GM19023 (cell line): ENCODE data around the gene SAMM50.
A peak's percentile ranks its signal among the peaks of the same experiment; 100 is the strongest.
"Not testable (repeated sequence)": the region's sequence is repeated elsewhere in the genome, so short reads cannot be mapped to it uniquely, and the experiment has no call there.

Source experiments
- ATAC-seq: cut with Tn5 transposase; IDR thresholded peaks from one replicate; pipeline ENCODE4 v1.9.1; 2021; ENCODE audit warnings: mild to moderate bottlenecking, moderate library complexity; ENCODE audit not compliant: unreplicated experiment

SAMM50 gene

DNA sequence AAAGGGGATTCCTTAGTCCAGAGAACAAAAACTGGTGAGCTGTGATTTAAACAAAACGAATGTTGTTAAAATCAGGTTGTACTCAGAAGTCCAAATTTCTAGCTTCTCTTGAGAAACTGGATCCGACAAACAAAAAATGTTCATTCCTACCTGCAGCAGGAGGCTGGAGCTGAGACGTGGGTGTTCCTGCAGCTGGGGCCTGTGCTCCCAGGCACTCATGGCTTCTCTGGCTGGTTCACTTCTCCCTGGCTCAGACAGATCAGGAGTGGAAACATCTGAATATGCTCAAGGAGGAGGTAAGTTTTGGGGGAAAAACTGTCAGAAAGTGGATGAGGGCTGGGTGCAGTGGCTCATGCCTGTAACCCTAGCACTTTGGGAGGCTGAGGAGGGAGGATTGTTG lies 44.1 kb downstream of the SAMM50 start:
- no peak for ATAC-seq

DNA sequence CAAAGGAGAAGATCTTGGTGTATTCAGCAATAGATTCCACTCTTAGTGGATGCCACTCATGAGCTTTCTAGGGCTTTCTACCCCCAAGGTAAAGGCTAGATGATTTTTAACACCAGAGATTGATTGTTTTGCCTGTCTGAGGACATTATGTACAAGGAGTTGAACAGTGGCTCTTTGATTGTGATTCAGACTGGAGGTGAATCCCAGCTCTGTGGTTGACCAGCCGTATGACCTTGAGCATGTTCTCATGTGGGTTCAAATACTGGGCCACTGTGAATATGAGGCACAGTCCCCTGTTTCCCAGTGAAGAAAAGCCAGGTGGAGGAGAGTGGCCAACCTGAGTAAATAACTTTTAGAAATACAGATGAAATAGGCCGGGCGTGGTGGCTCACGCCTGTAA lies 44.9 kb downstream of the SAMM50 start:
- no peak for ATAC-seq

DNA sequence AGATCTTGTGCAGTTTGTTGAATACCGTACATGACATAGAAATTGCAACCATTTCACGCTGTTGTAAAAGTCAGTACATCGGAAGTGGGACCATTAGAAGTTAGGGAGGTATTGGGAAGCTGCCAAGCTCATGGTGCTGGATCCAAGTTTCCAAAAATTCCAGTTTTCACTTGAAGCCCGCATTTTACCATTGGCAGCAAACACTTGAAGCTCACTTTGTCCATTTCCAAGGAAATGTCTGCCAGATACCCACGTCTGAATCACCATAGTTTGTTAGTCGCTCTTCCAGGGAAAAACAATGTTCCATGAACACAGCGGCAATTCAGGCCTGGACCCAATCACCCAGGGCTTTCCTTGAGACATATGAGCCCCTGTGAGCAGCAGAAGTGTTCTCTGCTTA lies 46.3 kb downstream of the SAMM50 start:
- ATAC-seq, result no peak

DNA sequence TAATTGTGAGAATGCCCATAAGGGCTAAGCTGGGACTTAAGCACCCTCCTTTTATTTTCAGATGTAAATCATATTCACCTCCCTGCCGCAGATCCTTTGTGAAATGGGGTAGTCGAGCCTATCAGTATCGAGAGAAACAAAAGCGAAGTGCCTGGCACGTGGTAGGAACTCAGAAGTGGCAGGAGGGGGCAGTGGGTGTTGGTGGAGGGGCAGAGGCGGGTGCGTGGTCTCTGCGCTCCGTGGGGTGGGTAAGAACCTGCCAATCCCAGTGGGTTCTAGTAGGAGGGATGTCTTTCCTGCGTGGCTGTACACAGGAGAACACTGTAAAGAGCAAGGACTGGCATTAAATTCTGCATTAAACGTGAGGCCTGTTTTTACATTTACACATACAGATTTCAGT lies 47.1 kb downstream of the SAMM50 start:
- ATAC-seq, result no peak

DNA sequence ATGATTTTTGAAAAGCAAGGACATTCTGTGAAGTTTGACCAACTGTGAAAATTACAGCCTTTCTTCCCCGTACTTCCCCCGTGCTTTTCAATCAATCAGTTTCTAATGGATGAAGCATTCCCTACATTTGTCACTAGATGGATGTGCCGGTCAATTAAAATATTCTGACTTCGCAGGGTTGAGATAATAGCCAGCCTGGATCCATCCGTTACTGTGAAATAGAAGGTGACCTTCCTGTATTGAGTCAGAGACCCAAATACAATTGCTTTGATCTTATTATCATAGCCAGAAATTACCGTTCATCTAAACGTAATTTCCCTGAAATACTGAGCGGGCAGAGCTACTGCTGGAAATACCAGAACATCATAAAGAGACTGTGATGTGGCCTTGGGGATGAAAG lies 47.8 kb downstream of the SAMM50 start:
- ATAC-seq, result no peak

DNA sequence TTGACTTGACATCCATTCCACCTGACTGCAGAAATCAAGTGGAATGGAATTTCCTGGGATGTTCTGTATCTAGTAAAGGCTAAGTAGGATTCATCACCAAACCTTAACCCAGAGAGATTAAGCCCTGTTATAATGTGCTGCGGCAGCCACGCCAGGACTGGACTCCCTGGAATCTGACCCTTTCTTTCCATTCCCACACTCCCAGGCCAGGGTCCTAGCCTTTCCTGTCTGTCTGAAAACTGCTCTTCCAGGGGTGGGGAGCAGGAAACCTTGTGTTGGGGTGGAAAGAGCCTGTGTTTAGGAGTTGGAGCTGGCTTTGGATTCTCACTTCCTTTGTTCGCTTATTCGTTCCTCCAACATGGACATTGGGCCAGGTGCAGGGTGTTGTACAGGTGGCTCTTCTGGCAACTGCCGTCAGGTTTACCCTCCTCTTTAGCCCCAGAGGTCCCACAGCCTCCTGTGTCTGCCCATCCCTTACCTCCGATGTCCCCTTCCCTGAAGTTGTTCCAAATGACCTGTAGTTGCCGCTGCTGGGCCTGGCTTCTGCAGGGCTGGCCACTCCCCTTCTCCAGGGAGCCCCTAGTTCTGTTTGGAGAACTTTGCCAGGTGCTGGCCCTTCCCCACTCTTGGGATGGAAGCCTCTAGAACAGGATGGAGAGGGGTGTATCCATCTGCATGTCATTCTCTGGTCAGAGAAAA lies 48.3 kb downstream of the SAMM50 start:
- ATAC-seq, result no peak

DNA sequence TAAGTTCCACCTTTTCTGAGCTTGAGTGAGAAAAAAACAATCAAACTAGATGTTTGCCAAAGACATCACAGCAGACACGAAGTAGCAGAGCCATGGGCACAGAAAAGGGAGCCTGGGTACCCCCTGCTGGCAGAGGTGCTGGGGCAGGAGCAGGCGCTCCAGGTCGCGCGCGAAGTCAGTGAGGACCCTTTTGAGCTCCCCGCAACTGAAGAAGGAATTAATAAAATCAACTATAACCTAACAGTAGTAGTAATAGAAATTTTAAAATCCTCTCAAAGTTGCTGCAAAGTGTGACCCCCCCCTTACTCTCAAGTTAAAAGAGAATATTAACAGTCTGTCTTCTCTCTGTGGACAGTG lies 48.8 kb downstream of the SAMM50 start:
- no peak for ATAC-seq

DNA sequence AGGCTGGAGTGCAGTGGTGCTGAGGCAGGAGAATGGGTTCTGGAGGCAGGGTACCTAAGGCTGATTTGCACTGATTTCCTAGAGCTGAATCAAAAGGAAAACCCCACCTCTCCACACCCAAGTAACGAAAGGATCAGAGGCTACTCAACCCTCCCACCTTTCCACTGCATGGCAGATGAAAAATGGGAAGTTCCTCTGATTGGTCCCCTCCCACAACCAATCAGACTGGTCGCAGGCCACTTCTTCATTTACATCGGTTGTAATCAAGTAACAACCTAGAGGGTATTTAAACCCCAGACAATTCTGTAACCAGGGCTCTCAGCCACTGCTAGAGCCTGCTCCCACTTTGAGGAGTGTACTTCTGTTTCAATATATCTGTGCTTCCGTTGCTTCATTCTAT lies 50.3 kb downstream of the SAMM50 start:
- ATAC-seq, result no peak

DNA sequence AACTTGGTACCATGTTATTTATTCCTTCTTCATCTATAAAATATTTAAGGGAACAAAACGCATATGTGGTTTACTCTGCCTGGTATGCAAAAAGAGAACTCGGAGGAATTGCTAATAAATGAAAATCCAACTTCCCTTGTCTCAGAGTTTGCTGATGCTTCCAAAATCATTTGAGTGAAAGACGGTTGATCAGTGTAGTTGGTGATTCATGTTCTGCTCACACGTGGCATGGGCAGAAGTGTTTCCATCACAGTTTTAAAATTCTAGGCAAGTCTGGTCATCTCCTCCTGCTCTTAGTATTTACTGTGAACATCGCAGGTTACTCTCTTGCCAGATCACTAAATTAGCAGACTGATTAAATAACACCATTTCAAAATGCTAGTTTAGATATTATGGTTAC lies 56.9 kb downstream of the SAMM50 start:
- ATAC-seq, result no peak

DNA sequence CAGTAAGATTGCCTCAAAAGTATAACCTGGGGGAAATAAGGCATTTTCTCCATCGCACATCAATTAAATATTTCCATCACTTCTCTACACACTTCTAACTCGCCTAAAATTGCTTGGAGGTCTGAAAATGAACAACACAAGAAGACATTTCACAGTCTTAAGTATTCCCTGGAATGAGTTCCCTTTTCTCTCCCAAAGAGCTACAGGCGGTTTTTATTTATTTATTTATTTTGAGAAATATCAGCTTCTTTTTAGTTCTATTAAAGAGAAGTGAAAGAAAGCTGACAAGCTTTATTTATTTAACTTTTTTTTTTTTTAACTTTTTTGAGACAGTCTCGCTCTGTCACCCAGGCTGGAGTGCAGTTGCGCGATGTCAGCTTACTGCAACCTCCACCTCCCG lies 57.3 kb downstream of the SAMM50 start:
- ATAC-seq, result no peak

DNA sequence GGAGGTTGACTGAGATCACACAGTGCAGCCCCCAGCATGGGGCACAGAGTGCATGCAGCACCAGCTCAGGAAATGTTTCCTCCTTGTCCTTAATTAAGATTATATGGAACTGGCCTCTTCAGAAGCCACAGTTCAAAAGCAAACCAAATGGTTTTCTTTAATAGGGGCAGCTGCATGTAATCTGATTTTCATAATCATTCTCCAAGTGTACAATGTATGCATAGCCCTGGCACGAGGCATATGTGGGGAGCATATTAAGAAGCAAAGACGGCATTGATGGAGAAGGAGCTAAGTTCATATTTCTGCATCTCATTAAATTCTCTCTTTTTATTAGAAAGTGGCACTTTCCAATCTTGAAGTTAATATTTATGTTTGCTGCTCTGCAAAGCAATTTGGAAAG lies 59.0 kb downstream of the SAMM50 start:
- no peak for ATAC-seq

DNA sequence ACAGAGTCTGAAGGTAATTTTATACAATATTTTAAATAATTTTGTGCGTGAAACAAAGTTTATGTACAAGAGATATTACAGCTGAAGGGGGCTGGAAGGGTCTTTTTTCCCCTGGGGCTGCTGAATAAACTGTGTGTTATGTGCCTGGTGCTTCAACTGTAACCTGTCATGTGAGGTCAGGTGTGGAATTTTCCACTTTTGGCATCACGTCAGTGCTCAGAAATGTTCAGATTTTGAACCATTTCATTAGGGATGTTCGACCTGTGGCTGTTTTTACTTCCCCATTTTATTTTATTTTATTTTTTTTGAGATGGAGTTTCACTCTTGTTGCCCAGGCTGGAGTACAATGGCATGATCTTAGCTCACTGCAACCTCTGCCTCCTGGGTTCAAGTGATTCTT lies 61.3 kb downstream of the SAMM50 start:
- ATAC-seq, result not testable (repeated sequence)

DNA sequence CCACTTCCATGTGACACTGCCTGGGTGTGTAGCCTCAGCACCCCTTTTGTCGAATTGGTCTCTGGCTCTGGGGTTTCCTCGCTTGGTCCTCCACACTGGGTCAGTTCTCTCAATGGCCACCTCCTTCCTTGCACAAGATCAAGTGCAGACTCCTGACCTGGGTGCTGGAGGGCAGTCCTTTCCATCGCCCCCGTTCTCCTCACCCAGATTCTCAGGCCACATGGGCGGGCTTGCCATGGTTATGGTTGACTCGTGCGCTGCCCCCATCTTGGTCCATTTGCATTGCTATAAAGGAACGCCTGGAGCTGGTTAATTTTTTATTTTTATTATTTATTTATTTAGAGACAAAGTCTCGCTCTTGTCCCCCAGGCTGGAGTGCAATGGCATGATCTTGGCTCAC lies 63.4 kb downstream of the SAMM50 start:
- ATAC-seq, result no peak

DNA sequence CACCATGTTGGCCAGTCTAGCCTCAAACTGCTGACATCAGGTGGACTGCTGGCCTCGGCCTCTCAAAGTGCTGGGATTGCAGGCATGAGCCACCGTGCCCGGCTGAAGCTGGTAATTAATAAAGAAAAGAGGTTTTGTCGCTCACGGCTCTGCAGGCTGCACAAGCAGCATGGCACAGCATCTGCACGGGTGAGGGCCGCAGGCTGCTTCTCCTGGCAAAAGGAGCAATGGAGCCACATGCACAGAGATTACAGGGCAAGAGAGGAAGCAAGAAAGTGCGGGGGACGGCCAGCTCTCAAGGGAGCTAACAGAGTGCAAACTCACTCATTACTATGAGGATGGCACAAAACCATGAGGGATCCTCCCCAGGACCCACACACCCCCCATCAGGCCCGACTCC lies 64.2 kb downstream of the SAMM50 start:
- ATAC-seq, result no peak

DNA sequence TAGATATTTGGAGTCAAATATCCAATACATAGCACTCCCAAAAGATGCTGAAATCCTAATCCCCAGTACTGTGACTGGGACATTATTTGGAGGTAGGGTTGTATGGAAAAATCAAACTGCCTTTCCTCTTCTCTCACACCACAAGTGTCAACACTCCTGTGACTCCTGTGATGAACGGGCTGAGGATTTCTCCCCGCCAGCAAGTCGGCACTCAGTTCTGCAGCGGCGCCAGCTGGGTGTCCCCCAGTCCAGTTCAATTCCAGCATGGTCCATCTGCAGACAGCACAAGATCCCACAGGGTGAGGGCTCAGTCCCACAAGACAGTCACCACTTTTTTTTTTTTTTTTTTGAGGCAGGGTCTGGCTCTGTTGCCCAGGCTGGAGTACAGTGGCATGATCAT lies 64.6 kb downstream of the SAMM50 start:
- no peak for ATAC-seq

DNA sequence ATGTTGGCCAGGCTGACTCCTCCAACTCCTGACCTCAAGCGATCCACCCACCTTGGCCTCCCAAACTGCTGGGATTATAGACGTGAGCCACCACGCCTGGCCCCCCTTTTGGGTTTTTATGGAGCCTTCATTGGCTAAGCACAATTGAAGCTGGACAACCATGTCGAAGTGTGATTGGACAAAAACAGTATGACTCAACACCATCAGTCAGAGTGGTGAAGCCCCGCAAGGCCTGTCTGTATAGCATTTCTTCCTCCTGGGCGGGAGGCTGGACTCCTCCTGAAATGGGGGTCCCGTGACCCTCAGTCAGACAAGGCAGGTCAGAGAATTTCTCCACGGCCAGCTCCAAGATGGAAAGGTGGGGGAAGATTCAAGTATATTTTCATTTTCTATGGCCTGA lies 65.7 kb downstream of the SAMM50 start:
- no peak for ATAC-seq

DNA sequence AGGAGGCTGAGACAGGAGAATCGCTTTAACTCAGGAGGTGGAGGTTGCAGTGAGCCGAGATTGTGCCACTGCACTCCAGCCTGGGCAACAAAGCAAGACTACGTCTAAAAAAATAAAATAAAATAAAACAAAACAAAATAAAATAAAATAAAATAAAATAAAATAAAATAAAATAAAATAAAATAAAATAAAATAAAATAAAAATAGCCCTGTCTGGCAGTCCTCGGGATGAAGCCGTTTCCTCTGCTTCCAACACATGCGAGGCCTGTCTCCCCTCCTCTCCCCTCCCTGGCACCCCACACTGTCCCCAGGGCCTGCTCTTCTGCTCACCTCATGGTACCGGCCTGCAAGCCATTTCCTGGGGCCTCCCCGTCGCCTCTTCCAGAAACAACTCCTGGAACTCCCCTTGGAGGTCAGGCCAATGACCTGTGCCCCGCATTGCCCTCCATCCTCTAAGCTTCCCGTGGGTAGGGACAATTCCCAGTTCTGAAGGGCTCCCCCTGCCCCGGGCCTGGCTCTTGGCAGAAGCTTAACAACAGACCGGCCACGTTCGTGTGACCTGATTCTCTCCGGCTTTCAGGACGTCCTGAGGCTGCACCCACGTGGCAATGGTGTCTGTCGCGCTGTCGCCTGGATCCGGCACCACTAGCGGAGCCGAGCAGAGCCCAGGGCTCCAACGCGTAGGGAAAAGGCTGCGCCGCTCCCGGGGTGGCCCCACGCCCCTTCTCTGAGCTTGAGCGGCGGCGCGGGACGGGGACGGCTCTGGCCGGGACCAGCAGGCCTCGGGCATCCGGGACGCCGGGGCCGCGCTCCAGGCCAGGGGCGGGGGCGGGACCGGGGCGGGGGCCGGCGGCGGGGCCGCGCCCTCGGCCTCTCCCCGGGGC lies 68.4 kb downstream of the SAMM50 start:
- ATAC-seq, result no peak

DNA sequence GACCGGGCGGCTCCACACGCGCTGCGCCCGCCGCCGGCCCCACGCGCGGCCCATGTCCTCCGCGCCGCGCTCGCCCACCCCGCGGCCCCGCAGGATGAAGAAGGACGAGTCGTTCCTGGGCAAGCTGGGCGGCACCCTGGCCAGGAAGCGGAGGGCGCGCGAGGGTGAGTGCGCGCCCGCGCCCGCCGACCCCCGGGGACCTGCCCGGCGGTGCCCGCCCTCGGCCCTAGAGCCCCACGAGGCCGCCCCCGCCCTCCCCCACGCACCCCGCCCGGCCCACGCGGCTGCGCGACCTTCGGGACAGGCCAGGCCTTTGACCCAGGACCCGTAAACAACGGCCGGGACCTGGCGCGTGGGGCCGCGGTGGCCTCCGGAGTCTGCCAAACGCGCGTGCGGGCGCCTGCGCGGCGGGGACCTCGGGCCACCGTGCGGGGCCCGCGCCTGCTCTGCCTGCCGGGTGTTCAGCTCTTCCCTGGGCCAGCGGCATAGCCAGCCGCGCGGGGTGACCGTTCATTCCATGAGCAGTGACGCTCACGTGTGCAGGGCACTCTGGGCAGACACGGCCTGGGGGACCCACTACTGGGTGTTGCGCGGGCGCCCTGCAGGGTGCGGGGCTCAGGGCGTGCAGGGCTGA lies 69.2 kb downstream of the SAMM50 start, which contains the start of gene PARVB:
Gene PARVB (plus strand): TSS at position 15 of the 634 bp plus-strand sequence. CDS start 38 bp downstream, at position 53.
- ATAC-seq, result no peak

DNA sequence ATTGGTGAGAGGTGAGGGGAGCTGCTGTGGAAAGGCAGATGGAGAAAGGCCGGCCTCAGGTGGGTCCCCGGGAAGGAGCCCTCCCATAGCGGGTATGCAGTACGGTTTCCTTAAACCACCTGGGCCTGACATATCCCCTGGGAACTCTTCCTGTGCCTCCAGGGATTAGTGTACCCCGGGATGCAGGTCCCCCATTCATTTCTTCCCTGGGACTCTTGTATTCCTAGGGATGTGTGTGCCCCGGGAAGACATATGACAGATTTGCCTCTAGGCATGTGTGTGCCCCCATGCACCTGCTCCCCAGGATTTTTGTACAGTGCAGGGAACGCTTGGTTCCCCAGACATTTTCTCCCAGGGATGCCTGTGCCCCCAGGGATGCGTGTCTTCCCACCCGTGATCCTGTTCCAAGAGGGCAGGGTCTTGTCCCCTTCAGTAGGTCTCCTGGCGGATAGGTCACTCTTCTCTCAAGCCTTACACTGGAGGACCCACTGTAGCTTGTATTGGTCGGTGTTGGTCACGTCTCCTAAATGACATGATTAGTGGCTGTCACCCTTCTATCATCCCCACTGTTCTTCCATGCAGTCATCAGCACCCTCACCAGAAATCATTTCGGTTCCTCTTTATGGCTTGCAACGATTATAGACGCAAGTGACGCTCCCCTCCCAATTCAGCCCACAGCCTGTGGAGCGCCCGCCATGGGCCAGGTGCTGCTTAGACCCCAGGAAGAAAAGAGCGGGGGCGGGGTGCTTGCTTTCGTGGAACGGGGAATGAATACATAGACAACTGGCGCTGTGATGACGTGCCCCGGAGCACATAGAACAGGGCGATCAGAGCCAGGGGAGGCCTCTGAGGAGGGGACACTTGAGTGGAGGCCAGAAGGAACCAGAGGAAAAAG lies 70.2 kb downstream of the SAMM50 start:
- peak; percentile 37 for ATAC-seq

DNA sequence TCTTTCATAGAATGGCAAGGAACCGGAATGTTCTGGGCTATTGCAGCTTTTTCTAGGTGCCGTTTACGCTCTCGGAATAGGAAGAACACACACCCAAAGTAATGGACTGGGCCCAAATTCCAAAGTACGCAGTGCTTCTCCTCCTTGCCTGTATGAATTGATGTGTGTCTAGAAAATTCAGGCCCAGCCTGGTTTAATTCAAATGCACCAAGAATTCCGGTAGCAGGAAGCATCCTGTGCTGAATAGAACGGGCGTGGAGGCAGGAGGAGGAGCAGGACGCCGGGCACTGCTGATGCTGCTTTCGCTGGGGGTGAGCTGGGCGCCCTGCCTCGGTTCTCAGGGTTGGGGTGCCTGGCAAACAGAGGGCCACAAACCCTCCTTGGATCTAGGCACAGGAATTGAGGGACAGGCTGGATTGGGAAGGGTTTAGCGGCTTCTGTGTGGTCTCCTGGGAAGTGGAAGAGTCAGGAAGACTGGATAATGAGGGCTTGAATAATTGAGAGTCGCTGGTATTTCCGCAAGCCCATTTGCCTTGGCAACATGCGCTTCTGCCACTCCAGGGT lies 70.9 kb downstream of the SAMM50 start:
- no peak for ATAC-seq
